ENCODE data around the gene TLCD4.

- TF ChIP-seq TARDBP (IDR thresholded peaks at IDR 0.05) (no peak), ELF4 (IDR thresholded peaks at IDR 0.05) (no peak), NFRKB (IDR thresholded peaks at IDR 0.05) (no peak), CTBP1 (IDR thresholded peaks at IDR 0.05; ENCODE audit: borderline replicate concordance) (no peak), SP1 (IDR thresholded peaks at IDR 0.05) (no peak), BHLHE40 (IDR thresholded peaks at IDR 0.05; ENCODE audit: borderline replicate concordance) (no peak), FOXA1 (IDR thresholded peaks at IDR 0.05) (no peak), SUZ12 (IDR thresholded peaks at IDR 0.05) (no peak)
Observed at GRCh38 chr1:95122151-95122697, 5.1 kb downstream of the TLCD4 start.

Measured in HEK293T (cell line).